ENCODE results near the gene ASIC4.

ASIC4 gene

GRCh38 chr2:219498280-219499057, 15.8 kb upstream of the ASIC4 start, which contains the start of gene GMPPA:
GMPPA (plus strand) TSS chr2:219498891; CDS start chr2:219499976, 1,085 bp downstream.
- Histone ChIP-seq H3K79me2 (ENCODE audit: insufficient read depth, low read length) (peaks cover 11% of the 10 kb centered on the region; the same call in 1 of the 2 replicates), H3K9me2 (replicated peaks; ENCODE audit: insufficient read depth, low read length) (no peaks in the 10 kb centered on the region), H2AFZ (ENCODE audit: low read depth, low read length, severe bottlenecking) (peak within 1 kb of the TSS; percentile 88), H3F3A (ENCODE audit: insufficient read depth) (no peaks in the 10 kb centered on the region), H3K9me3 (ENCODE audit: insufficient read depth, low read length) (no peaks in the 10 kb centered on the region), H3K4me2 (ENCODE audit: low read depth, low read length, poor library complexity, severe bottlenecking) (peak within 1 kb of the TSS; percentile 86), H3K9ac (ENCODE audit: low read length) (peak within 1 kb of the TSS; percentile 88), H4K20me1 (ENCODE audit: low read depth, low read length) (no peaks in the 10 kb centered on the region), H3K36me3 (ENCODE audit: low read length) (no peaks in the 10 kb centered on the region), H3K4me3 (ENCODE audit: insufficient read depth, low read length, poor library complexity, severe bottlenecking) (peak within 1 kb of the TSS; percentile 78), H3K27me3 (ENCODE audit: low read length) (no peaks in the 10 kb centered on the region), H3K27ac (ENCODE audit: low read depth, low read length) (no peak within 1 kb of the TSS)
- TF ChIP-seq CTCF (IDR thresholded peaks at IDR 0.05; ENCODE audit: insufficient read depth, low read length, poor library complexity, severe bottlenecking), result no peak
- TF ChIP-seq EZH2phosphoT487 (conservative IDR thresholded peaks at IDR 0.05; ENCODE audit: low read length), result no peak

GRCh38 chr2:219499058-219499307, 15.3 kb upstream of the ASIC4 start:
- Histone ChIP-seq H3K27ac (ENCODE audit: low read depth, low read length) (no peak overlapping the region), H3K36me3 (ENCODE audit: low read length) (no peaks in the 10 kb centered on the region), H3K79me2 (ENCODE audit: insufficient read depth, low read length) (peaks cover 11% of the 10 kb centered on the region; the same call in 1 of the 2 replicates), H3K27me3 (ENCODE audit: low read length) (no peaks in the 10 kb centered on the region), H3K4me3 (ENCODE audit: insufficient read depth, low read length, poor library complexity, severe bottlenecking) (peak overlapping the region; percentile 78), H2AFZ (ENCODE audit: low read depth, low read length, severe bottlenecking) (no peak overlapping the region), H3K9me3 (ENCODE audit: insufficient read depth, low read length) (no peaks in the 10 kb centered on the region), H3K9ac (ENCODE audit: low read length) (peak overlapping the region; percentile 88), H3F3A (ENCODE audit: insufficient read depth) (no peaks in the 10 kb centered on the region), H3K4me2 (ENCODE audit: low read depth, low read length, poor library complexity, severe bottlenecking) (peak overlapping the region; percentile 86), H3K9me2 (replicated peaks; ENCODE audit: insufficient read depth, low read length) (no peaks in the 10 kb centered on the region), H4K20me1 (ENCODE audit: low read depth, low read length) (no peaks in the 10 kb centered on the region)
- TF ChIP-seq CTCF (IDR thresholded peaks at IDR 0.05; ENCODE audit: insufficient read depth, low read length, poor library complexity, severe bottlenecking) (no peak), EZH2phosphoT487 (conservative IDR thresholded peaks at IDR 0.05; ENCODE audit: low read length) (no peak)

GRCh38 chr2:219499555-219499954, 14.7 kb upstream of the ASIC4 start:
- no peaks in the 10 kb centered on the region for H4K20me1 ChIP-seq (ENCODE audit: low read depth, low read length)
- H3K9ac ChIP-seq (ENCODE audit: low read length), result peak overlapping the region; percentile 88
- peaks cover 11% of the 10 kb centered on the region; the same call in 1 of the 2 replicates for H3K79me2 ChIP-seq (ENCODE audit: insufficient read depth, low read length)

More at GRCh38 chr2:219499555-219499954, 14.7 kb upstream of the ASIC4 start:
- no peaks in the 10 kb centered on the region for H3F3A ChIP-seq (ENCODE audit: insufficient read depth)
- TF ChIP-seq EZH2phosphoT487 (conservative IDR thresholded peaks at IDR 0.05; ENCODE audit: low read length) (no peak), CTCF (IDR thresholded peaks at IDR 0.05; ENCODE audit: insufficient read depth, low read length, poor library complexity, severe bottlenecking) (no peak)
- no peaks in the 10 kb centered on the region for H3K9me2 ChIP-seq (replicated peaks; ENCODE audit: insufficient read depth, low read length)
- no peak overlapping the region for H3K27ac ChIP-seq (ENCODE audit: low read depth, low read length)
- no peaks in the 10 kb centered on the region for H3K27me3 ChIP-seq (ENCODE audit: low read length)
- no peaks in the 10 kb centered on the region for H3K36me3 ChIP-seq (ENCODE audit: low read length)
- no peaks in the 10 kb centered on the region for H3K9me3 ChIP-seq (ENCODE audit: insufficient read depth, low read length)
- H2AFZ ChIP-seq (ENCODE audit: low read depth, low read length, severe bottlenecking), result no peak overlapping the region
- H3K4me3 ChIP-seq (ENCODE audit: insufficient read depth, low read length, poor library complexity, severe bottlenecking), result peak overlapping the region; percentile 78
- peak overlapping the region; percentile 86 for H3K4me2 ChIP-seq (ENCODE audit: low read depth, low read length, poor library complexity, severe bottlenecking)
